Measurements from ENCODE around the gene DCANP1. TPM values are rescaled to one million over a fixed set of nuclear protein-coding genes. Genes with fewer than 3 reads are reported as not detected.

Gene DCANP1
- total and polyA plus RNA-seq, 4 donors = 0.09 to 0.51 (median 0.28) TPM

GRCh38 chr5:135435467-135436330 is 11.4 kb downstream of the DCANP1 start:
- WGBS, 2 donors = 83 to 89% methylated on average over 9 of the region's 9 CpGs
- Histone ChIP-seq H3K4me3 (no peak overlapping the region), H3K9ac (ENCODE audit: insufficient read depth in 1 of 2, low read length in 2 of 2) (no peak overlapping the region), H3K27me3 (ENCODE audit: control insufficient read depth in 3 of 3, insufficient read depth in 3 of 3, low read length in 2 of 3) (no peaks in the 10 kb centered on the region), H3K9me3 (ENCODE audit: control insufficient read depth in 4 of 4, insufficient read depth in 3 of 4, low read length in 3 of 4) (no peaks in the 10 kb centered on the region), H3K27ac (ENCODE audit: low read depth in 1 of 2, low read length in 1 of 2) (no peak overlapping the region), H3K36me3 (ENCODE audit: control insufficient read depth in 4 of 4, insufficient read depth in 4 of 4, low read length in 4 of 4) (no peaks in the 10 kb centered on the region), H3K4me1 (ENCODE audit: control insufficient read depth in 5 of 5, insufficient read depth in 5 of 5, low read length in 5 of 5) (peaks cover 0 to 79% (median 50%) of the 10 kb centered on the region in 5 donors)
- TF ChIP-seq, protein P1, sequence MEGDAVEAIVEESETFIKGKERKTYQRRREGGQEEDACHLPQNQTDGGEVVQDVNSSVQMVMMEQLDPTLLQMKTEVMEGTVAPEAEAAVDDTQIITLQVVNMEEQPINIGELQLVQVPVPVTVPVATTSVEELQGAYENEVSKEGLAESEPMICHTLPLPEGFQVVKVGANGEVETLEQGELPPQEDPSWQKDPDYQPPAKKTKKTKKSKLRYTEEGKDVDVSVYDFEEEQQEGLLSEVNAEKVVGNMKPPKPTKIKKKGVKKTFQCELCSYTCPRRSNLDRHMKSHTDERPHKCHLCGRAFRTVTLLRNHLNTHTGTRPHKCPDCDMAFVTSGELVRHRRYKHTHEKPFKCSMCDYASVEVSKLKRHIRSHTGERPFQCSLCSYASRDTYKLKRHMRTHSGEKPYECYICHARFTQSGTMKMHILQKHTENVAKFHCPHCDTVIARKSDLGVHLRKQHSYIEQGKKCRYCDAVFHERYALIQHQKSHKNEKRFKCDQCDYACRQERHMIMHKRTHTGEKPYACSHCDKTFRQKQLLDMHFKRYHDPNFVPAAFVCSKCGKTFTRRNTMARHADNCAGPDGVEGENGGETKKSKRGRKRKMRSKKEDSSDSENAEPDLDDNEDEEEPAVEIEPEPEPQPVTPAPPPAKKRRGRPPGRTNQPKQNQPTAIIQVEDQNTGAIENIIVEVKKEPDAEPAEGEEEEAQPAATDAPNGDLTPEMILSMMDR (IDR thresholded peaks at IDR 0.05; ENCODE audit: control extremely low read depth, extremely low read depth) = no peak
- DNase-seq (peak in 1 of 3 donors; percentile 11), ATAC-seq (ENCODE audit: insufficient read depth, low FRiP score) (no peak)

DNA sequence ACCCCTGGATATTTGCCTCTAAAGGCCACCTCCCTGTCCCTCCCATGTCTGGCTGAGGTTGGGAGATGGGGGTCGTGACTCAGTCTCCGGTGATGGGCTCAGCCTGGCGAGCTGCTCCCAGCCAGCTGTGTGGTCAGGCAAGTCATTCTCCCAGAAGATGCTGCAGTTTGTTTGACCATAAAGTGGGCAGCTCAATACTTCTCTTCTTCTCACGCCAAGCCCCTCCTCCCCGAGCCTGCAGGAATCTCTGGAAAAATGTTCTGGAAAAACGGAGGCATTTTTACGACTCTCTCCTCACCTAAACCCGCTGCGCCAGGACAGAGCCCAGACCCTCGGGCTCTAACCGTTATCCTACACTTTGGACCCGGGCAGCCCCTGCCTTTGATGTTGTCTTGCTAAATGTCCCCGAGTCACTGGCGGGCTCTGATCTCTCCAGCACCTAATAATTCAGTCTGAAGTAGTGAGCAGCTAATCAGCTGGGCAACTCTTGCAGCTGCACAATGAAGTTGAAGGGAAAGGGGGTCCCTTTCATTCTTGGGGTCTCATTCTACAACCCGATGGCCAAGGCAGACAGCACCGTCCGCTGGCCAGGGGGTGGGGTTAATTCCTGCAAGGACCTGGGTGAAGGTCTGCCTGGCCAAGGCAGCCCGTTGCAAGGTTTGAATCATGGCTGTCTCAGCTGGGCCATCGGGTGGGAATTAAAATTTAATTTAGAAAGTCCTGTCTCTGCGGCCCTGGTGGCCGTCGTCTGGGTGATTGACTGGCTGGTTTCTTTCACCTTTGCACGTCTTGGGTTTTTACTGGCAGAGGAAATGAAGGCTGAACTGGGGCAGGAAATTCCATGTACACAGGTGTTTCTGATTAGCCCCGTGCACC is 12.3 kb downstream of the DCANP1 start:
- no peaks in the 10 kb centered on the region for H3K27me3 ChIP-seq (ENCODE audit: control insufficient read depth in 3 of 3, insufficient read depth in 3 of 3, low read length in 2 of 3)
- no peak overlapping the region for H3K4me3 ChIP-seq
- no peaks in the 10 kb centered on the region for H3K9me3 ChIP-seq (ENCODE audit: control insufficient read depth in 4 of 4, insufficient read depth in 3 of 4, low read length in 3 of 4)
- TF ChIP-seq, protein P1 (IDR thresholded peaks at IDR 0.05; ENCODE audit: control extremely low read depth, extremely low read depth) = no peak
- DNase-seq = peak; percentile 69 to 72 (median 69)
- no peak overlapping the region for H3K27ac ChIP-seq (ENCODE audit: low read depth in 1 of 2, low read length in 1 of 2)
- WGBS, 2 donors = 53 to 68% methylated on average over 24 of the region's 24 CpGs
- H3K36me3 ChIP-seq (ENCODE audit: control insufficient read depth in 4 of 4, insufficient read depth in 4 of 4, low read length in 4 of 4) = no peaks in the 10 kb centered on the region
- ATAC-seq (ENCODE audit: insufficient read depth, low FRiP score) = no peak
- peaks cover 0 to 77% (median 49%) of the 10 kb centered on the region in 5 donors for H3K4me1 ChIP-seq (ENCODE audit: control insufficient read depth in 5 of 5, insufficient read depth in 5 of 5, low read length in 5 of 5)
- no peak overlapping the region for H3K9ac ChIP-seq (ENCODE audit: insufficient read depth in 1 of 2, low read length in 2 of 2)

GRCh38 chr5:135433681-135434426 is 13.3 kb downstream of the DCANP1 start:
- Histone ChIP-seq H3K27ac (ENCODE audit: low read depth in 1 of 2, low read length in 1 of 2) (peak overlapping the region in 1 of 2 donors; percentile 38), H3K27me3 (ENCODE audit: control insufficient read depth in 3 of 3, insufficient read depth in 3 of 3, low read length in 2 of 3) (no peaks in the 10 kb centered on the region), H3K4me1 (ENCODE audit: control insufficient read depth in 5 of 5, insufficient read depth in 5 of 5, low read length in 5 of 5) (peaks cover 0 to 77% (median 40%) of the 10 kb centered on the region in 5 donors), H3K36me3 (ENCODE audit: control insufficient read depth in 4 of 4, insufficient read depth in 4 of 4, low read length in 4 of 4) (no peaks in the 10 kb centered on the region), H3K9me3 (ENCODE audit: control insufficient read depth in 4 of 4, insufficient read depth in 3 of 4, low read length in 3 of 4) (peaks cover 0 to under 1% (median under 1%) of the 10 kb centered on the region in 4 donors), H3K9ac (ENCODE audit: insufficient read depth in 1 of 2, low read length in 2 of 2) (peak overlapping the region in 1 of 2 donors; percentile 46), H3K4me3 (no peak overlapping the region)
- 35 to 56% methylated on average over 12 of the region's 12 CpGs for WGBS, 2 donors
- peak; percentile 4 for ATAC-seq (ENCODE audit: insufficient read depth, low FRiP score)
- peak; percentile 59 to 93 (median 82) for DNase-seq
- TF ChIP-seq, protein P1 (IDR thresholded peaks at IDR 0.05; ENCODE audit: control extremely low read depth, extremely low read depth) = no peak

Measured in lung (tissue), 12 donors.